Kidney tubule cell (primary cell): ENCODE measurements around the gene ATF4.

Source experiments
- DNase-seq: peaks from one replicate; pipeline ENCODE4 v3.0.0-alpha.2; 2018; ENCODE audit warnings: low spot score

The ATF4 gene

GRCh38 chr22:39558950-39559349 lies 38.6 kb downstream of the ATF4 start:
- DNase-seq, result no peak

- DNase-seq, result no peak
These were observed 39.2 kb downstream of the ATF4 start for GRCh38 chr22:39559456-39560105.

DNA sequence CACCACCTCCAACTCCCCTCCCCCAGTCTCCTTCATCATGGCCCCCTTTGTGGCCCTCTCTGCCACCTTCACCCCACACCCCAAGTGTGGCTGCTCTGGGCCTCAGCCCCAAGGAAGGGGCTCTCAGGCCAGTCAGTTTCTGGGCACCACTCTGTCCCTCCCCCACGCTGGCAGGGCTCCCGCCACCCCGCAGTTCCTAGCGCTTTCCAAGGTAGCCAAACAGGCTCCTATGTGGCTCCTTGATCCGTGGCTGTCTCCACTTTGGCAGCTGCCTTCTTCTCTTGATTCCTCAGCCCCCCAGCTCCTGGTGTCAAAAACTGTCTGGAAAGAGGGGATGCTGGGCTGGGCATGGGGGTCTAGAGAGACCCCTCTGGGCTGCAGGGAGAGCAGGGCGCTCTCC lies 39.8 kb downstream of the ATF4 start:
- DNase-seq, result no peak

DNA sequence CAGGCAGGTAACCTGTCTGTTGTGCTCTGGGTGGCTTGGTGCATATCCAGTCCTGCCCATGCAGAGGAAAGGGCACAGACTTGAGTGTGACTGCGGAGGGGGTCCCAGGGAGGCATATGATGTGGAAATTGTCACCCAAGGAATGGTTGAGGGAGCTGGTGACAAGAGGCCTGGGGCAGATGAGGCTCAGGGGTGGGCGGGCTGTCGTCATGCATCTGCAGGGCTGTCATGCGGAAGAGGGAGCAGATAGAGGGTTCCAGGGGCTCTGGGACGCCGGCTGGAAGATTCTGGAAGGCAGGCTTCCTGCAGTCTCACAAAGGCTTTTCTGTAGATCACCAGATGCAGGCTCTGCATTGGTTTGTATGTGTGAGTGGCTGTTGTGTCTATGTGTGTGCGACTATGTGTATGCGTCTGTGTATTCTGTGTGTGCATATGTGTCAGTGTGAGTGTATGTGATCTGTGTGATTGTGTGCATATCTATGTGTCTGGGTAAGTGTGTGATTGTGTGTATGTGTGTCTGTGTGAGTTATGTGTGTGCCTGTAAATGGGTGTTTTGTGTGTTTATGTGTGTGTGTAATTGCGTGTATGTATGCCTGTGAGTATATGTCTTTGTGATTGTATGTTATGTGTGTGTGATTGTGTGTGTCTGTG lies 42.6 kb downstream of the ATF4 start:
- no peak for DNase-seq

DNA sequence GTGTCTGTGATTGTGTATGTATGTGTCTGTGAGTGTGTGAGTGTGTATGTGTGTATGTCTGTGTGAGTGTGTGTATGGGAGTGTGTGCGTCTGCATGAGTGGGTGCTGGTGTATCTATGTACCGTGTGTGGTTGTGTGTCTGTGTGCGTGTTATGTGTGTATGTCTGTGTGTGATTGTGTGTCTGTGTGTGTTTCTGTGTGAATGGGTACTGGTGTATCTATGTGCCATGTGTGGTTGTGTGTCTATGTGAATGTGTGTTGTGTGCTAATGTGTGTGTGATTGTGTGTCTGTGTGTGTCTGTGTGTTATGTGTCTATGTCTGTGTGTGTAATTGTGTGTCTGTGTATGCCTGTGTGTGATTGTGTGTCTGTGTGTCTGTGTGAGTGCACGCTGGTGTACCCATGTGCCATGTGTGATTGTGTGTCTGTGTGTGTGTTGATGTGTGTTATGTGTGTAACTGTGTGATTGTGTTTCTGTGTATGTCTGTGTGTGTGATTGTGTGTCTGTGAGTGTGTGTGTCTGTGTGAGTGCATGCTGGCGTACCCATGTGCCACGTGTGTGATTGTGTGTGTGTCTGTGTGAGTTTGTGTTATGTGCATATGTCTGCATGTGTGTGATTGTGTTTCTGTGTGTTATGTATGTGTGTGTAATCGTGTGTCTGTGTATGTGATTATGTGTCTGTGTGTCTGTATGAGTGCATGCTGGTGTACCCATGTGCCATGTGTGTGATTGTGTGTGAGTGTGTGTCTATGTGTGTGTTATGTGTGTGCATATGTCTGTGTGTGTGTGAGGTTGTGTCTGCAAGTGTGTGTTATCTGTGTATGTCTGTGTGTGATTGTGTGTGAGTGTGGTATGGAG lies 43.4 kb downstream of the ATF4 start:
- DNase-seq, result no peak

DNA sequence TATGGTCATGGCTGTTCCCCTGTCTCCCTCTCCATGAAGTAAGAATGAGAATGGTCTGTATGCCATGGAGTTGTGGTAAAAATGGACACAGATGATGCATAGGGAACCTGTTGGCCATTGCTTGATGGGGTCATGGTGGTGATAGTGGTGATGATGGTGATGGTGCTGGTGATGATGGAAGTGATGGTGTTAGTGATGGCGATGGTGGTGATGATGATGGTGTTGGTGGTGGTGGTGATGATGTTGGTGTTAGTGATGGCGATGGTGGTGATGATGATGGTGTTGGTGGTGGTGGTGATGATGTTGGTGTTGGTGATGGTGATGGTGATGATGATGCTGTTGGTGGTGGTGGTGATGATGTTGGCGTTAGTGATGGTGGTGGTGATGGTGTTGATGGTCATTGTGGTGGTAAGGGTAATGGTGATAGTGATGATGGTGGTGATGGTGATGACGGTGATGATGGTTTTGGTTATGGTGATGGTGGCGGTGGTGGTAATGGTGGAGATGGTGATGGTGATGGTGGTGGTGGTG lies 45.1 kb downstream of the ATF4 start:
- DNase-seq, result no peak

DNA sequence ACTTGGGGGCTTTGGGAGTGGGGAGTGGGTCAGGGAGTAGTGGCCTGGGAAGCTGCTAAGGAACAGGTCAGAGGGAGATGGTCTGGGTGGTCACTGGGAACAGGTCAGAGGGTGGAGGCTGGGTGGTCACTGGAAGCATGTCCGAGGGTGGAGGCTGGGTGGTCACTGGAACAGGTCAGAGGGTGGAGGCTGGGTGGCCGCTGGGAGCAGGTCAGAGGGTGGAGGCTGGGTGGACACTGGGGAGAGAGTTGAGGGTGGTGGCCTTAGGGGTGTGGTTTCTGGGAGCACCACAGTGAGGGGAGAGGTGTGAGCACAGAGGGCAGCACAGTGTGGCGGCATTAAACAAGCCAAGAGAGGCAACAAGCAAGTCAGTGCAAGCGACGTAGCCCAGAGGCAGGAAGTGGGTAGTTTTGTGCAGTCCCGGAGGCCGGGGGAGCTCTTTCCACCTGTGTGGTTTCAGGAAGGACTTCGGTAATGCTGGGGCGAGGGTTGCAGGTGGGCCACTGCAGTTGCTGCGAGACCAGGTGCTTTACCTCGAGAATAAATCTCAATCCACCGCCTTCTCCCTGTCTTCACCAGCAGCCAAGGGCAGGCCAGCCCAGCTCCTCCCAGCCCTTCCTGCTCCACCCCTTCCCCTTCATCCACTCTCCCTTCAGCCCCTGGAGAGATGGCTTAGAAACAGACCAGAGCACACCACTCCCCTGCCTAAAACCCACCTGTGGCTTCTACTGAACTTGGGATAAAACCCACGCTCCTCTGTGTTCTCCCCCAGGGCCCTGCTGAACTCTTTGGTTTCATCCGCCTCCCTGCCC lies 47.0 kb downstream of the ATF4 start:
- no peak for DNase-seq

DNA sequence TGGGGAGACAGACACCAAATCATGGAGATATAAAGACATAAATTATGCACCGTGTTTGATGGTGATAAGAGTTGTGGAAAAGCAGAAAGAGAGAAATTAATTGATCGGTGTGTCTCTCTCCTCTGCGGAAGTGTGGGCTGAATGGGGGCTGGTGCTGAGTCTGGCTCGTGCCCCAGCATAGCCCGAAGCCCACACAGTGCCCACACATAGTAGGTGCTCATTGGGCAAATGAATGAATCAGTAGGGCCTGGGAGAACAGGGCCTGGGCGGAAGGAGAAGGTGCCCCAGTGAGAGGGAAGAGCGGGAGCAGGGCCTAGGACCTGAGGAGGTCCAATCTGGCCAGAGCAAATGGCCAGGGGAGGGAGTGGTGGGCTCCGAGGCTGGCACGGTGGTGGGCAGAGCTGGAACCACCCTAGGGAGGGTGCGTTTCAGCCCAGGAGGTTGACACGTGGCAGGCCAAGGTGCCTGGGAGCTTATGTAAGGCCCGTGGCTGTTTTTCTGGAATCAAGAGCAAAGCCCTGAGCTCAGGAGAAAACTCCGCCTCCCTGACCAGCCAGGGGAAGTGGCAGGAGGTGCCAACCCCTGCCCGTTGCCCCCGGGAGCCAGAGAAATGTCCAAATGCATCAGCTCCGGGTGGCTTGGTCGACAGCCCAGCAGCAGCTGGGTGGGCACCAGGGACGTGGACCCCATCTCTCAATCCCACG lies 48.1 kb downstream of the ATF4 start:
- no peak for DNase-seq

DNA sequence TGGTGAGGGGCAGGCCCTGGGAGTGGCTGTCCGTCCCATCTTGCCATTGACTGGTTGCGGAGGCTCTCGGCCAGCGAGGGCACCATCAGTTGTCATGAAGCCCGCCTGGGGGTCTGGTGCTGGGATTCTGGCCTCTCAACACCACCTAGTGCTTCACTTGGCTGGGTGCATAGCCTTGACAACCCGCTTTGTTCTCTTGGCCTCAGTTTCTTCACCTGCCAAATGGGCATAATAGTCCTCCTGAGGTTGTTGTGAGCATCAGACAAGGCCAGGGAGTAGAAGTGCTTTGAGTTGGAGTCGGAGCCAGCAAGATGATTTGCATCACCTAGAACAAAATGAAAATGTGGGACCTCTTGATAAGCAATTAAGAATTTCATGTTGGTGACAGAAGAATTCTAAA lies 48.7 kb downstream of the ATF4 start:
- no peak for DNase-seq

- no peak for DNase-seq
These were observed 49.9 kb downstream of the ATF4 start for GRCh38 chr22:39570226-39570625.

GRCh38 chr22:39570665-39571064 lies 50.3 kb downstream of the ATF4 start, which contains the start of gene CACNA1I:
Gene CACNA1I (plus strand): TSS chr22:39570753. CDS start chr22:39570753, 0 bp downstream.
- no peak for DNase-seq

DNA sequence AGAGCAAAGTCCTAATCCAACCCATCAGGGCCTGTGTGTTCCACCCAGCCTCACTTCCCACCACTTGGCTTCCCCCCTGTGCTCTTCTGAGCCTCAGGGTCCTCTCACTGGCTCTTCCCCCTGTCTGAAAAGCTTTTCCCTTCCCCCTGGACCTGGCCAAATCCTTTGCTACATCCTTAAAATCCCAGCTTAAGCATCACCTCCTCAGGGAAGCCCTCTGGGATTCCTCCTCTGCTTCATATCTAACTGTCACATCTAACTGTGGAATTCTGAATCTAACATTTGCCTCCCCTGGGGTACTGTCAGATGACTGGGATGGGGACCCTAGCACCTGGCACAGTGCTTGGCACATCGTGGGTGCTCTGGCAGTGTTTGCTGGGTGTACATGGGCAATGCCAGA lies 51.2 kb downstream of the ATF4 start:
- no peak for DNase-seq
